Lower leg skin (tissue), 4 donors: ENCODE results near the gene HS3ST4. TPM values are rescaled to one million over a fixed set of nuclear protein-coding genes. Genes with fewer than 3 reads are reported as not detected.

Experiments used
- DNase-seq, 2 donors: peaks; one replicate each; pipeline ENCODE4 v3.0.0-alpha.2; 2019; ENCODE audit warnings: low spot score in 2 of 2
- H3K4me3 ChIP-seq: fragments of 200-600 bp; sonication (generic); 2 replicates; pipeline ENCODE4 v1.5.1; 2017; ENCODE audit warnings: mild to moderate bottlenecking, low read depth; ENCODE audit not compliant: poor library complexity, severe bottlenecking
- POLR2A ChIP-seq, 2 donors: fragments of 450-650 bp; IDR thresholded peaks; one replicate each; pipeline ENCODE4 v1.6.1; 2016 to 2017; ENCODE audit warnings: antibody characterized with exemption in 2 of 2, mild to moderate bottlenecking in 1 of 2, moderate library complexity in 1 of 2
- WGBS, 2 donors: methylation state at CpG; one replicate each; pipeline ENCODE4 v1.1.5; 2018; 5-methylcytosine and 5-hydroxymethylcytosine counted together
- intact Hi-C: fragments of 100-400 bp; cut with DNase I; formaldehyde crosslinking; loops from one replicate; pipeline ENCODE4 v1.15.0; 2023; ENCODE audit warnings: low total_unique reads
- total RNA-seq, 4 donors: library from RNA; depleted of rRNA; stranded (reverse); fragments of >200 nt; gene quantifications; one replicate each; pipeline ENCODE4 v1.1.0, GENCODE V29; 2016
- TF ChIP-seq, protein P1 (sequence below), 3 donors: fragments of 450-650 bp; IDR thresholded peaks; one replicate each; pipeline ENCODE4 v1.5.1; 2016; ENCODE audit warnings: antibody characterized with exemption in 3 of 3, mild to moderate bottlenecking in 3 of 3, moderate library complexity in 2 of 3

Gene HS3ST4
- total RNA-seq = 1 to 10 TPM in 1 of 4 donors, under 1 TPM in 2, not detected in 1; 0.17 to 2.4 (median 0.84) TPM

DNA sequence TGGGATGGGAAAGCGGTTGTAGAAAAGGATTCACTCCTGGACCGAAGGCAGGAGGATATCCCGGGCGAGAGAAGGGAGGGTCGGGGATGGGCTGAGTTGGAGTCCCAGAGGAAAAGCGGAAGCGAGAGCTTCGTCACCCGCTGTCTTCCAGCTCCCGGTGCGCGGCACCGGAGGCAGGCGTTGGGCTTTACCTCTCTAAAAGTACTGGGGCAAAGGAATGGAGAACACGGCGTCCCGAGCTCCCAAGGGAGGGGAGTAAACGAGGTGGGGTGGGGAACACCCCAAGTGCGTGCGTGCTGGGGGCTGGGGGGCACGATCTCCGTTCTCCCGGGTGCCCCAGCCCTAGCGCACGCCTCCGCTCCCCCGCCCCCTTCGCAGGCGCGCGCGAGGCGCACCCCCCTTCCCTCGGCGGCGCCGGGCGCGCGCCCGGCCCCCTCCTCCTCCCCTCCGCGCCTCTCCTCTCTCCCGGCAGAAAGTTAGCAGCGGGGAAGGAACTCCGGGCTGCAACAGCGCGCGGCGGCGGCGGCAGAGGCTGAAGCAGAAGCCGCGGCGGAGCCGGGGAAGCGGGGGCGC lies at the start of gene HS3ST4:
TSS of gene HS3ST4 (plus strand) at position 441 of the 573 bp plus-strand sequence.
- no peak for DNase-seq
- intact Hi-C loops = no loop called here
- WGBS, 2 donors = 1 to 3% methylated on average over 35 to 39 of the region's 58 CpGs
- TF ChIP-seq POLR2A (IDR thresholded peaks at IDR 0.05) = no peak
- TF ChIP-seq, protein P1, sequence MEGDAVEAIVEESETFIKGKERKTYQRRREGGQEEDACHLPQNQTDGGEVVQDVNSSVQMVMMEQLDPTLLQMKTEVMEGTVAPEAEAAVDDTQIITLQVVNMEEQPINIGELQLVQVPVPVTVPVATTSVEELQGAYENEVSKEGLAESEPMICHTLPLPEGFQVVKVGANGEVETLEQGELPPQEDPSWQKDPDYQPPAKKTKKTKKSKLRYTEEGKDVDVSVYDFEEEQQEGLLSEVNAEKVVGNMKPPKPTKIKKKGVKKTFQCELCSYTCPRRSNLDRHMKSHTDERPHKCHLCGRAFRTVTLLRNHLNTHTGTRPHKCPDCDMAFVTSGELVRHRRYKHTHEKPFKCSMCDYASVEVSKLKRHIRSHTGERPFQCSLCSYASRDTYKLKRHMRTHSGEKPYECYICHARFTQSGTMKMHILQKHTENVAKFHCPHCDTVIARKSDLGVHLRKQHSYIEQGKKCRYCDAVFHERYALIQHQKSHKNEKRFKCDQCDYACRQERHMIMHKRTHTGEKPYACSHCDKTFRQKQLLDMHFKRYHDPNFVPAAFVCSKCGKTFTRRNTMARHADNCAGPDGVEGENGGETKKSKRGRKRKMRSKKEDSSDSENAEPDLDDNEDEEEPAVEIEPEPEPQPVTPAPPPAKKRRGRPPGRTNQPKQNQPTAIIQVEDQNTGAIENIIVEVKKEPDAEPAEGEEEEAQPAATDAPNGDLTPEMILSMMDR (IDR thresholded peaks at IDR 0.05) = no peak
- peak within 1 kb of the TSS; percentile 12 for H3K4me3 ChIP-seq

DNA sequence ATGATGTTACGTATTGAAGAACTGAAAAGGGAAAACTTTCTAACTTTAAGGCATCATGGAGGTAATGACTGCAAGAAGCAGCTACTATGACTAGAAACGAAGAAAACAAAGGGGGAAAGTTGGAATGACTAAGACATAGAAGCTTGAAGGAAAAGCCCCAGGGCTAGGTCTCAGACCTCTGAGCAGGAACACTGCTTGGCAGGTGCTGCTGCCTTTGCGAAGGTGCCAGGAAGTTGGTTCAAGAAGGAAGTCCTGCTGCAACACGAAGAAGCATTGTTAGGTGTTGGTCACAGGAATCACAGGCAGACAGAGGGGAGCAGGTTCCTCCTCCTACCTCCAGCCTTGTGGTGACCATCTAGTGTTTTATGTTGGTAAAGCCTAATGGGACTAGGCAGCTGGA lies 48.1 kb upstream of the HS3ST4 start:
- TF ChIP-seq POLR2A (IDR thresholded peaks at IDR 0.05) = no peak
- TF ChIP-seq, protein P1 (IDR thresholded peaks at IDR 0.05) = no peak
- DNase-seq = no peak
- 59 to 62% methylated on average over 4 of the region's 4 CpGs for WGBS, 2 donors
- no peak overlapping the region for H3K4me3 ChIP-seq
- intact Hi-C loops = no loop called here

DNA sequence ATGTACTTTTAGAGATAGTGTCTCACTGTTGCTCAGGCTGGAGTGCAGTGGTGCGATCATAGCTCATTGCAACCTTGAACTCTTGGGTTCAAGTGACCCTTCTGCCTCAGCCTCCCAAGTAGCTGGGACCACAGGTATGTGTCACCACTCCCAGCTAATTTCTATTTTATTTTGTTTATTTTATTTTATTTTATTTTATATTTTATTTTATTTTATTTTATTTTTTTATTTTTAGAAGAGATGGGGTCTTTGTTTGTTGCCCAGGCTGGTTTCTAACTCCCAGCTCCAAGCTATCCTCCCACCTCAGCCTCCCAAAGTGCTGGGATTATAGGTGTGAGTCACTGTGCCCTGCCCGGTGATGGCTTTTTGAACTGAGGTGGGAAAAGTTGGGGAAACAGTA lies 35.1 kb upstream of the HS3ST4 start:
- intact Hi-C loops = no loop called here
- H3K4me3 ChIP-seq = no peak overlapping the region
- no peak for DNase-seq
- 86 to 88% methylated on average over 2 of the region's 2 CpGs for WGBS, 2 donors
- TF ChIP-seq, protein P1 (IDR thresholded peaks at IDR 0.05) = no peak

DNA sequence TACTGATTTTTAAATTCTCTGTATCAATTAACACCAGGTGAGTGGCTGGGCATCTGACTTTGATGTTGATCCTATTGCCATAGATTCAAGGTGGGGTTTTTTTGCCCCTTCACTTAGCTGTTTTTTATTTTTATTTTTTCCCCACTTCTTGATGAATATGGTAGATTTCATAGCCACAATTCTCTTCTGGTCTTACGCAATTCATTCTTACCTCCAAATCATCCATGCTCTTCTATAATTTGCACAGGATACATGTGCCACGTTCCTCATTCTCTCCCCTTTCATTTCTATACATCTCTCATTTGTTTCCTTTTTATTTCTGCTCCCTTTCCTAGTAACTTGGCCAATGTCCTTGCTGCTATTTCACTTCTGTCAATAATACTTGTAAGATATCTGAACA lies 14.9 kb upstream of the HS3ST4 start:
- WGBS, 2 donors = 68 to 75% methylated on average over 2 of the region's 2 CpGs
- no peak for DNase-seq
- TF ChIP-seq, protein P1 (IDR thresholded peaks at IDR 0.05) = no peak
- no peak for TF ChIP-seq POLR2A (IDR thresholded peaks at IDR 0.05)
- H3K4me3 ChIP-seq = no peak overlapping the region
- intact Hi-C loops = no loop called here

DNA sequence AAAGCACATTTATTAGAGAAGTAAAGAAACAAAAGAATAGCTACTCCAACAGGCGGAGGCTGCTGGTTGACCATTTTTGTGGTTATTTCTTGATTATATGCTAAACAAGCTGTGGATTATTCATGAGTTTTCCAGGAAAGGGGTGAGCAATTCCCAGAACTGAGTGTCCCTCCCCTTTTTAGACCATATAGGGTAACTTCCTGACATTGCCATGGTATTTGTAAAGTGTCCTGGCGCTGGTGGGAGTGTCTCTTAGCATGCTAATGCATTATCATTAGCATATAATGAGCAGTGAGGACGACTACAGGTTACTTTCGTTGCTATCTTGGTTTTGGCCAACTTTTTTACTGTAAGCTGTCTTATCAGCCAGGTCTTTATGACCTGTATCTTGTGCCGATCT lies 12.2 kb upstream of the HS3ST4 start:
- H3K4me3 ChIP-seq = no peak overlapping the region
- 43 to 52% methylated on average over 5 of the region's 5 CpGs for WGBS, 2 donors
- no peak for DNase-seq
- intact Hi-C loops = no loop called here
- TF ChIP-seq, protein P1 (IDR thresholded peaks at IDR 0.05) = no peak
- TF ChIP-seq POLR2A (IDR thresholded peaks at IDR 0.05) = no peak
